ENCODE measurements around the gene OBSCN.

The OBSCN gene

GRCh38 chr1:228411548-228412430 is 203.9 kb downstream of the OBSCN start:
- no peak for DNase-seq (ENCODE audit: low read depth)
- H3K4me3 ChIP-seq (ENCODE audit: low read depth, low read length) = no peak overlapping the region
- no peak for TF ChIP-seq CTCF (IDR thresholded peaks at IDR 0.05; ENCODE audit: control insufficient read depth, extremely low read depth, insufficient read depth)

GRCh38 chr1:228413241-228414010 is 205.6 kb downstream of the OBSCN start:
- no peak for DNase-seq (ENCODE audit: low read depth)
- no peak overlapping the region for H3K4me3 ChIP-seq (ENCODE audit: low read depth, low read length)
- no peak for TF ChIP-seq CTCF (IDR thresholded peaks at IDR 0.05; ENCODE audit: control insufficient read depth, extremely low read depth, insufficient read depth)

GRCh38 chr1:228414511-228415211 is 206.8 kb downstream of the OBSCN start:
- H3K4me3 ChIP-seq (ENCODE audit: low read depth, low read length) = no peak overlapping the region
- TF ChIP-seq CTCF (IDR thresholded peaks at IDR 0.05; ENCODE audit: control insufficient read depth, extremely low read depth, insufficient read depth) = no peak
- no peak for DNase-seq (ENCODE audit: low read depth)

GRCh38 chr1:228415221-228415620 is 207.4 kb downstream of the OBSCN start:
- no peak overlapping the region for H3K4me3 ChIP-seq (ENCODE audit: low read depth, low read length)
- no peak for DNase-seq (ENCODE audit: low read depth)
- TF ChIP-seq CTCF (IDR thresholded peaks at IDR 0.05; ENCODE audit: control insufficient read depth, extremely low read depth, insufficient read depth) = no peak

- DNase-seq (ENCODE audit: low read depth) = no peak
These were observed 208.0 kb downstream of the OBSCN start for GRCh38 chr1:228415853-228416216.

More at GRCh38 chr1:228415853-228416216, 208.0 kb downstream of the OBSCN start:
- no peak overlapping the region for H3K4me3 ChIP-seq (ENCODE audit: low read depth, low read length)
- no peak for TF ChIP-seq CTCF (IDR thresholded peaks at IDR 0.05; ENCODE audit: control insufficient read depth, extremely low read depth, insufficient read depth)

Data from LNCaP clone FGC (cell line).